HEK293T (cell line): ENCODE results near the gene MED26.
A peak's percentile ranks its signal among the peaks of the same experiment; 100 is the strongest.

Experiments
- CTCF ChIA-PET: fragments of 350-600 bp; formaldehyde crosslinking; extraction: SDS; loops from one replicate; lab custom pipeline; 2021; ENCODE audit warnings: antibody characterized with exemption, inconsistent platforms; lab: Yijun Ruan, JAX
- POLR2A ChIA-PET: fragments of 350-600 bp; formaldehyde crosslinking; extraction: SDS; loops from one replicate; lab custom pipeline; 2020; ENCODE audit warnings: antibody characterized with exemption, inconsistent platforms; lab: Yijun Ruan, JAX
- DNase-seq: peaks from one replicate; pipeline ENCODE4 v3.0.0; 2012; ENCODE audit warnings: mixed read lengths; ENCODE audit errors: extremely low spot score
- ARNT ChIP-seq: fragments of 450-650 bp; IDR thresholded peaks from 2 replicates; pipeline ENCODE4 v1.6.1; 2017; ENCODE audit warnings: mild to moderate bottlenecking
- BHLHE40 ChIP-seq: fragments of 450-650 bp; IDR thresholded peaks from 2 replicates; pipeline ENCODE4 v1.6.1; 2016; ENCODE audit warnings: mild to moderate bottlenecking, moderate library complexity, borderline replicate concordance
- CTBP1 ChIP-seq: fragments of 450-650 bp; IDR thresholded peaks from 2 replicates; pipeline ENCODE4 v1.6.1; 2016; ENCODE audit warnings: borderline replicate concordance
- FOXA1 ChIP-seq: fragments of 450-650 bp; IDR thresholded peaks from 2 replicates; pipeline ENCODE4 v1.6.1; 2016; ENCODE audit warnings: mild to moderate bottlenecking
- FOXK2 ChIP-seq: fragments of 450-650 bp; IDR thresholded peaks from 2 replicates; pipeline ENCODE4 v1.6.1; 2016; ENCODE audit warnings: mild to moderate bottlenecking
- HDGF ChIP-seq: fragments of 450-650 bp; IDR thresholded peaks from 2 replicates; pipeline ENCODE4 v1.6.1; 2017; ENCODE audit warnings: antibody characterized with exemption, borderline replicate concordance
- L3MBTL2 ChIP-seq: fragments of 450-650 bp; conservative IDR thresholded peaks from 2 replicates; pipeline ENCODE4 v1.6.1; 2016; ENCODE audit warnings: mild to moderate bottlenecking
- LEF1 ChIP-seq: fragments of 450-650 bp; IDR thresholded peaks from 2 replicates; pipeline ENCODE4 v1.6.1; 2017; ENCODE audit warnings: mild to moderate bottlenecking, borderline replicate concordance
- NFRKB ChIP-seq: fragments of 450-650 bp; IDR thresholded peaks from 2 replicates; pipeline ENCODE4 v1.6.1; 2016; ENCODE audit warnings: mild to moderate bottlenecking, moderate library complexity
- PKNOX1 ChIP-seq: fragments of 450-650 bp; IDR thresholded peaks from 2 replicates; pipeline ENCODE4 v1.6.1; 2016
- SP1 ChIP-seq: fragments of 450-650 bp; IDR thresholded peaks from 2 replicates; pipeline ENCODE4 v1.6.1; 2017
- SUZ12 ChIP-seq: fragments of 450-650 bp; IDR thresholded peaks from 2 replicates; pipeline ENCODE4 v1.6.1; 2016; ENCODE audit warnings: mild to moderate bottlenecking
- TARDBP ChIP-seq: fragments of 450-650 bp; IDR thresholded peaks from 2 replicates; pipeline ENCODE4 v1.6.1; 2016
- ZNF384 ChIP-seq: fragments of 450-650 bp; IDR thresholded peaks from 2 replicates; pipeline ENCODE4 v1.6.1; 2016

The MED26 gene

DNA sequence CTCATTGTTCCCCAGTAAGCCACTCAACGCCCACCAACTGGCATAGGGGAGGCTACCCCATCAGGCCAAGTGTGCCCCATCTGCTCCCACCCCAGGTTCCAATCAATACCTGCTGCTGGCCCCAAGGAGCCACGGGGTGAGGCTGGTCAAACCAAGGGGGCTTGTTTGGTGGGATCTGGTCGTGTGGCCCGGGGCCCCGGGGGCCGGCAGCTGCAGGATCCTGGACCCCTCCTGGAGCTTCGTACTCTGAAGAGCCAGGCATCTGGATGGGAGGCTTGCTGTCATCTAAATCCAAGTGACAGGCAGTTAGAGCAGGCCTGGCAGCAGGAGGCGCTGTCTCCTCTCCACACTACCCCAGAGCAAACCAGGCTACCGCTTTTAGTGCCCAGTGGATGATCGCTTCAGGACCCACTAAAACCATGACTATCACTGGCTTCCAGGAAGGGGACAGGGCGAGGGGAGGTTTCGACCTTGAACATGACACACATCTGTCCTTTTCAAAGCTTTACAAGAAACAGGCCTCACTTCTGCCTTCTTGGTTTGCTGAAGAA lies 100.0 kb downstream of the MED26 start:
- POLR2A ChIA-PET = no interaction called here
- DNase-seq = peak; percentile 69
- CTCF ChIA-PET = interaction anchor here (0.6 to 1.2 kb wide), 2 partner anchors 13 to 86 kb away, joined by 3 to 4 read pairs; no protein-coding TSS in a partner anchor
- TF ChIP-seq PKNOX1 = peak; percentile 76
- TF ChIP-seq LEF1 = no peak

GRCh38 chr19:16527334-16527935 lies 100.6 kb downstream of the MED26 start:
- TF ChIP-seq HDGF (no peak), NFRKB (no peak), ZNF384 (no peak), SP1 (no peak), FOXK2 (no peak), TARDBP (no peak)
- DNase-seq = no peak
- CTCF ChIA-PET = interaction anchor here (0.6 to 1.2 kb wide), 2 partner anchors 12 to 86 kb away, joined by 3 to 4 read pairs; no protein-coding TSS in a partner anchor
- POLR2A ChIA-PET = no interaction called here

GRCh38 chr19:16525751-16526481 lies 102.1 kb downstream of the MED26 start:
- ChIA-PET CTCF (no interaction called here), POLR2A (interaction anchor here (0.6 kb wide), 1 partner anchor 303 kb away, joined by 3 read pairs; the partner anchor contains the start of gene SIN3B)
- no peak for DNase-seq
- no peak for TF ChIP-seq SP1
- no peak for TF ChIP-seq PKNOX1
- no peak for TF ChIP-seq BHLHE40
- no peak for TF ChIP-seq L3MBTL2
- TF ChIP-seq ARNT = no peak
- TF ChIP-seq ZNF384 = no peak
- no peak for TF ChIP-seq CTBP1
- no peak for TF ChIP-seq FOXA1
- no peak for TF ChIP-seq TARDBP
- TF ChIP-seq SUZ12 = no peak

DNA sequence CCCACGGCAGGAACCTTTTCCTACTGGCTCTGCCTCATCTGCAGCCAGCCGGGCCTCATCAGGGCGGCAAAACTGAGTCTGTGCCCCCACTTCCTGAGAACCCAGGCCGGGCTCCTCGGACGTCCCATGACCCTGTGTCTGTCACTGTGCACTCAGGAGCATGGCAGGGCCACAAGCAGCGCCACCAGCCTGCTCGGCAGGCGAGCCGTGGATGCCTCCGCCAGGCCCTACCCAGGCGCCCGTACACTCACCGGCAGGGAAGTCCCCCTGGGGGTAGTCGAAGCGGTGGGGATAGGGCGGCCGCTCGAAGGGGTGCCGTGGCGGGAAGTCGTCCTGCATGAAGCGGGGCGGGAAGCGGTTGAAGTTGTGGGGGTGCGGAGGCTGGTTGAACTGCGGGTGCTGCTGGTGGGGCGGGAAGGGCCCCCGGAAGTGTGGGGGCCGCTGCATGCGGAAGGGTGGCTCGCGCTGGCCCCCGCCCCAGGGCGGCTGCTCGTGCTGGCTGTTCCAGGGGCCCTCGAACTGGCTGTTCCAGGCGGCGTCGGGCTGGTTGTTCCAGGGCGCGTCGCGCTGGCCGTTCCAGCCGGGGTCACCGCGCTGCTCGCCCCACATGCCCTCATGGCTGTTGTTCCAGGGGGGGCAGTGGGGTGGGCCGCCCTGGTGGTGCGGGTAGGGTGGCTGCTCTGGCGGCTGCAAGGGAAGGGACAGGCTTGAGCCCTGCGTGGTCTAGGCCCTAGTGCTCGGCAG lies 102.8 kb downstream of the MED26 start:
- no peak for DNase-seq
- TF ChIP-seq L3MBTL2 = no peak
- TF ChIP-seq NFRKB = no peak
- TF ChIP-seq LEF1 = no peak
- TF ChIP-seq ZNF384 = no peak
- ChIA-PET CTCF (interaction anchor here (0.6 kb wide), 1 partner anchor 31 kb away, joined by 3 read pairs; no protein-coding TSS in a partner anchor), POLR2A (no interaction called here)
